HG03575 (cell line): ENCODE measurements around the gene DYNLT3.
A peak's percentile ranks its signal among the peaks of the same experiment; 100 is the strongest.

Experiments used
- ATAC-seq: cut with Tn5 transposase; IDR thresholded peaks from one replicate; pipeline ENCODE4 v1.9.1; 2021; ENCODE audit not compliant: unreplicated experiment, insufficient number of reproducible peaks, low FRiP score; ENCODE audit errors: extremely low read depth

DYNLT3 gene

GRCh38 chrX:37846934-37847732 is at the start of gene DYNLT3:
Gene DYNLT3 (minus strand): TSS chrX:37847571. CDS start chrX:37847510, 61 bp downstream.
- peak; percentile 91 for ATAC-seq

GRCh38 chrX:37896511-37896890 is 49.1 kb upstream of the DYNLT3 start:
- ATAC-seq = no peak

- ATAC-seq = no peak
Measured at GRCh38 chrX:37895795-37896510, 48.6 kb upstream of the DYNLT3 start.

- no peak for ATAC-seq
Measured at GRCh38 chrX:37894725-37895124, 47.4 kb upstream of the DYNLT3 start.

GRCh38 chrX:37888010-37888409 is 40.6 kb upstream of the DYNLT3 start:
- ATAC-seq = no peak

GRCh38 chrX:37887347-37887746 is 40.0 kb upstream of the DYNLT3 start:
- ATAC-seq = no peak

GRCh38 chrX:37883196-37883595 is 35.8 kb upstream of the DYNLT3 start:
- ATAC-seq = no peak

- no peak for ATAC-seq
Measured at GRCh38 chrX:37879692-37880091, 32.3 kb upstream of the DYNLT3 start.

- ATAC-seq = no peak
Measured at GRCh38 chrX:37876716-37877115, 29.3 kb upstream of the DYNLT3 start.

GRCh38 chrX:37875675-37876074 is 28.3 kb upstream of the DYNLT3 start:
- ATAC-seq = no peak

GRCh38 chrX:37873220-37873619 is 25.8 kb upstream of the DYNLT3 start:
- no peak for ATAC-seq

- no peak for ATAC-seq
Measured at GRCh38 chrX:37872303-37872655, 24.9 kb upstream of the DYNLT3 start.

GRCh38 chrX:37871626-37872302 is 24.4 kb upstream of the DYNLT3 start:
- ATAC-seq = no peak

GRCh38 chrX:37867536-37868153 is 20.3 kb upstream of the DYNLT3 start:
- ATAC-seq = no peak

GRCh38 chrX:37863728-37864127 is 16.4 kb upstream of the DYNLT3 start:
- ATAC-seq = no peak

- ATAC-seq = no peak
Measured at GRCh38 chrX:37862851-37863250, 15.5 kb upstream of the DYNLT3 start.

GRCh38 chrX:37860721-37861120 is 13.3 kb upstream of the DYNLT3 start:
- ATAC-seq = no peak

GRCh38 chrX:37854748-37855147 is 7.4 kb upstream of the DYNLT3 start:
- no peak for ATAC-seq

- no peak for ATAC-seq
Measured at GRCh38 chrX:37854148-37854547, 6.8 kb upstream of the DYNLT3 start.
